WTC11 (cell line): Measurements from ENCODE around the gene GCM1.
"Not testable (repeated sequence)": the region's sequence is repeated elsewhere in the genome, so short reads cannot be mapped to it uniquely, and the experiment has no call there.

Experiments used
- CREB1 ChIP-seq: sonication (generic); formaldehyde crosslinking; IDR thresholded peaks from 2 replicates; pipeline ENCODE4 v1.8.0; 2023; ENCODE audit warnings: mild to moderate bottlenecking, missing genetic modification reagents
- CREM ChIP-seq: sonication (generic); formaldehyde crosslinking; IDR thresholded peaks from 2 replicates; pipeline ENCODE4 v1.8.1; 2022; ENCODE audit warnings: mild to moderate bottlenecking, missing genetic modification reagents, moderate library complexity
- CTCF ChIP-seq: fragments of 200-600 bp; IDR thresholded peaks from 2 replicates; pipeline ENCODE4 v1.8.0; 2022; ENCODE audit warnings: antibody characterized with exemption
- E2F1 ChIP-seq: sonication (generic); formaldehyde crosslinking; IDR thresholded peaks from 2 replicates; pipeline ENCODE4 v1.8.0; 2022; ENCODE audit warnings: mild to moderate bottlenecking, missing genetic modification reagents
- HMGXB4 ChIP-seq: sonication (generic); formaldehyde crosslinking; IDR thresholded peaks from 2 replicates; pipeline ENCODE4 v1.8.1; 2023; ENCODE audit warnings: mild to moderate bottlenecking, moderate library complexity, missing genetic modification reagents
- IRF2 ChIP-seq: sonication (generic); formaldehyde crosslinking; IDR thresholded peaks from 2 replicates; pipeline ENCODE4 v1.8.0; 2022; ENCODE audit warnings: low read depth, missing genetic modification reagents, borderline replicate concordance
- KAT7 ChIP-seq: sonication (generic); formaldehyde crosslinking; IDR thresholded peaks from 2 replicates; pipeline ENCODE4 v1.8.1; 2023; ENCODE audit warnings: missing genetic modification reagents, mild to moderate bottlenecking, borderline replicate concordance
- PREB ChIP-seq: sonication (generic); formaldehyde crosslinking; IDR thresholded peaks from 2 replicates; pipeline ENCODE4 v1.8.1; 2022; ENCODE audit warnings: mild to moderate bottlenecking, missing genetic modification reagents, moderate library complexity, borderline replicate concordance
- SOX15 ChIP-seq: fragments of 250-450 bp; sonication (Bioruptor Pico); IDR thresholded peaks from 2 replicates; pipeline ENCODE4 v1.9.0; 2021; ENCODE audit warnings: mild to moderate bottlenecking
- SP1 ChIP-seq: sonication (generic); formaldehyde crosslinking; conservative IDR thresholded peaks from 2 replicates; pipeline ENCODE4 v1.8.1; 2022; ENCODE audit warnings: missing genetic modification reagents
- ZNF138 ChIP-seq: sonication (generic); formaldehyde crosslinking; conservative IDR thresholded peaks from 2 replicates; pipeline ENCODE4 v1.8.1; 2022; ENCODE audit warnings: mild to moderate bottlenecking, moderate library complexity, missing genetic modification reagents
- TF ChIP-seq, protein P1 (sequence below): fragments of 250-450 bp; sonication (Bioruptor Pico); IDR thresholded peaks from 2 replicates; pipeline ENCODE4 v2.1.2; 2022; ENCODE audit warnings: mild to moderate bottlenecking, moderate library complexity

- not testable (repeated sequence) for TF ChIP-seq CTCF; SP1 (CRISPR knock-in tag); ZNF138 (CRISPR knock-in tag); KAT7 (CRISPR knock-in tag); HMGXB4 (CRISPR knock-in tag); PREB (CRISPR knock-in tag); SOX15; IRF2; CREM (CRISPR knock-in tag); CREB1 (CRISPR knock-in tag); E2F1 (CRISPR knock-in tag)
- TF ChIP-seq, protein P1, sequence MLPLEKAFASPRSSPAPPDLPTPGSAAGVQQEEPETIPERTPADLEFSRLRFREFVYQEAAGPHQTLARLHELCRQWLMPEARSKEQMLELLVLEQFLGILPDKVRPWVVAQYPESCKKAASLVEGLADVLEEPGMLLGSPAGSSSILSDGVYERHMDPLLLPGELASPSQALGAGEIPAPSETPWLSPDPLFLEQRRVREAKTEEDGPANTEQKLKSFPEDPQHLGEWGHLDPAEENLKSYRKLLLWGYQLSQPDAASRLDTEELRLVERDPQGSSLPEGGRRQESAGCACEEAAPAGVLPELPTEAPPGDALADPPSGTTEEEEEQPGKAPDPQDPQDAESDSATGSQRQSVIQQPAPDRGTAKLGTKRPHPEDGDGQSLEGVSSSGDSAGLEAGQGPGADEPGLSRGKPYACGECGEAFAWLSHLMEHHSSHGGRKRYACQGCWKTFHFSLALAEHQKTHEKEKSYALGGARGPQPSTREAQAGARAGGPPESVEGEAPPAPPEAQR = not testable (repeated sequence)
These were observed 9.4 kb upstream of the GCM1 start for GRCh38 chr6:53158076-53158475.
